GM19240 (cell line): ENCODE measurements around the gene RNF144A.

Source experiments
- DNase-seq: peaks from one replicate; pipeline ENCODE4 v3.0.0; 2011; ENCODE audit warnings: low spot score; ENCODE audit not compliant: insufficient read length

Gene RNF144A

GRCh38 chr2:7043690-7044089 lies 126.5 kb downstream of the RNF144A start:
- DNase-seq, result no peak

- peak; percentile 42 for DNase-seq
Measured at GRCh38 chr2:7044253-7045250, 127.3 kb downstream of the RNF144A start.

GRCh38 chr2:7045601-7046590 lies 128.7 kb downstream of the RNF144A start:
- DNase-seq, result no peak

- DNase-seq, result no peak
Measured at GRCh38 chr2:7047661-7048060, 130.4 kb downstream of the RNF144A start.

GRCh38 chr2:7048762-7049294 lies 131.6 kb downstream of the RNF144A start:
- DNase-seq, result no peak

GRCh38 chr2:7052404-7052803 lies 135.2 kb downstream of the RNF144A start:
- DNase-seq, result no peak

GRCh38 chr2:7053650-7054265 lies 136.5 kb downstream of the RNF144A start:
- no peak for DNase-seq

- DNase-seq, result no peak
Measured at GRCh38 chr2:7057865-7058400, 140.7 kb downstream of the RNF144A start.

- DNase-seq, result no peak
Measured at GRCh38 chr2:7060156-7060555, 142.9 kb downstream of the RNF144A start.

GRCh38 chr2:7060631-7061449 lies 143.6 kb downstream of the RNF144A start:
- DNase-seq, result no peak

- DNase-seq, result no peak
Measured at GRCh38 chr2:7061450-7061789, 144.2 kb downstream of the RNF144A start.

GRCh38 chr2:7061921-7062320 lies 144.7 kb downstream of the RNF144A start:
- no peak for DNase-seq

GRCh38 chr2:7063789-7064188 lies 146.6 kb downstream of the RNF144A start:
- DNase-seq, result no peak

GRCh38 chr2:7068457-7068856 lies 151.2 kb downstream of the RNF144A start:
- DNase-seq, result no peak

- DNase-seq, result no peak
Measured at GRCh38 chr2:7070483-7070882, 153.3 kb downstream of the RNF144A start.

- DNase-seq, result no peak
Measured at GRCh38 chr2:7071154-7071553, 153.9 kb downstream of the RNF144A start.

GRCh38 chr2:7071916-7072556 lies 154.8 kb downstream of the RNF144A start:
- DNase-seq, result no peak

GRCh38 chr2:7073901-7074300 lies 156.7 kb downstream of the RNF144A start:
- no peak for DNase-seq

- DNase-seq, result no peak
Measured at GRCh38 chr2:7075834-7076233, 158.6 kb downstream of the RNF144A start.
